BE2C (cell line): ENCODE measurements around the gene SF3B1.
A peak's percentile ranks its signal among the peaks of the same experiment; 100 is the strongest.
"Not testable (repeated sequence)": the region's sequence is repeated elsewhere in the genome, so short reads cannot be mapped to it uniquely, and the experiment has no call there.

Experiments used
- DNase-seq: peaks from one replicate; pipeline ENCODE4 v3.0.0-alpha.2; 2020
- H3K27me3 ChIP-seq: fragments of 250-450 bp; sonication (Bioruptor Pico); 2 replicates; pipeline ENCODE4 v1.5.1; 2020; ENCODE audit warnings: mild to moderate bottlenecking
- H3K36me3 ChIP-seq: fragments of 250-450 bp; sonication (Bioruptor Pico); 2 replicates; pipeline ENCODE4 v1.5.1; 2020; ENCODE audit warnings: mild to moderate bottlenecking
- H3K4me1 ChIP-seq: fragments of 250-450 bp; sonication (Bioruptor Pico); 2 replicates; pipeline ENCODE4 v1.5.1; 2020
- H3K4me3 ChIP-seq: 2 replicates; pipeline ENCODE4 v1.5.1; 2011; ENCODE audit warnings: low read depth, low read length
- H3K9me3 ChIP-seq: fragments of 250-450 bp; sonication (Bioruptor Pico); 2 replicates; pipeline ENCODE4 v1.5.1; 2020
- TF ChIP-seq, protein P1 (sequence below): IDR thresholded peaks from 2 replicates; pipeline ENCODE4 v1.5.1; 2012; ENCODE audit warnings: mild to moderate bottlenecking, low read depth, low read length

Gene SF3B1

GRCh38 chr2:197386242-197386641, 48.6 kb downstream of the SF3B1 start:
- no peak for DNase-seq
- TF ChIP-seq, protein P1, sequence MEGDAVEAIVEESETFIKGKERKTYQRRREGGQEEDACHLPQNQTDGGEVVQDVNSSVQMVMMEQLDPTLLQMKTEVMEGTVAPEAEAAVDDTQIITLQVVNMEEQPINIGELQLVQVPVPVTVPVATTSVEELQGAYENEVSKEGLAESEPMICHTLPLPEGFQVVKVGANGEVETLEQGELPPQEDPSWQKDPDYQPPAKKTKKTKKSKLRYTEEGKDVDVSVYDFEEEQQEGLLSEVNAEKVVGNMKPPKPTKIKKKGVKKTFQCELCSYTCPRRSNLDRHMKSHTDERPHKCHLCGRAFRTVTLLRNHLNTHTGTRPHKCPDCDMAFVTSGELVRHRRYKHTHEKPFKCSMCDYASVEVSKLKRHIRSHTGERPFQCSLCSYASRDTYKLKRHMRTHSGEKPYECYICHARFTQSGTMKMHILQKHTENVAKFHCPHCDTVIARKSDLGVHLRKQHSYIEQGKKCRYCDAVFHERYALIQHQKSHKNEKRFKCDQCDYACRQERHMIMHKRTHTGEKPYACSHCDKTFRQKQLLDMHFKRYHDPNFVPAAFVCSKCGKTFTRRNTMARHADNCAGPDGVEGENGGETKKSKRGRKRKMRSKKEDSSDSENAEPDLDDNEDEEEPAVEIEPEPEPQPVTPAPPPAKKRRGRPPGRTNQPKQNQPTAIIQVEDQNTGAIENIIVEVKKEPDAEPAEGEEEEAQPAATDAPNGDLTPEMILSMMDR, result no peak
- Histone ChIP-seq H3K36me3 (peaks cover 20% of the 10 kb centered on the region), H3K27me3 (no peaks in the 10 kb centered on the region), H3K4me3 (no peak overlapping the region), H3K4me1 (no peaks in the 10 kb centered on the region), H3K9me3 (no peaks in the 10 kb centered on the region)

- no peak for DNase-seq
These were observed 51.0 kb downstream of the SF3B1 start for GRCh38 chr2:197383825-197384224.

DNA sequence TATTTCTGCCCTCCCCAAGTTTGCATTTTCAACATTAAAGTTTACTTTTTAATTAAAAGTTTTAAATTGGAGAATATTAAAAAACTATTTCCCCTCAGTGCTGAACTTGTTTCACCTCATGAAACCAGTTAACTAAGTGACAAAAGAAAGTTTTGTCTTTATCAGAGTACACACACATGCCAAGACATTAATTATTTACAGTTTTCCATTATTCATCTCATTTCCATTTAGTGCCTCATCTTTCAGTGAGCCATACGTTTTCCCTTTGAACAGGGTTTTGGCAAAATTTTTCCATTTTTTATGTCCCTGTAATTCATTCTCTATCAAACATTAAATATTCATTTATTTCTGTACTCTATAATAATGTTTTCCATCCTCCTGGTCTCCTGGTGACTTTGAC, 53.2 kb downstream of the SF3B1 start:
- TF ChIP-seq, protein P1, result no peak
- H3K36me3 ChIP-seq, result no peaks in the 10 kb centered on the region
- H3K4me3 ChIP-seq, result no peak overlapping the region
- H3K4me1 ChIP-seq, result no peaks in the 10 kb centered on the region
- H3K9me3 ChIP-seq, result no peaks in the 10 kb centered on the region
- DNase-seq, result no peak
- H3K27me3 ChIP-seq, result no peaks in the 10 kb centered on the region

More at GRCh38 chr2:197383825-197384224, 51.0 kb downstream of the SF3B1 start:
- no peaks in the 10 kb centered on the region for H3K9me3 ChIP-seq
- no peak overlapping the region for H3K4me3 ChIP-seq
- H3K36me3 ChIP-seq, result peaks cover 3% of the 10 kb centered on the region; the same call in 1 of the 2 replicates
- no peaks in the 10 kb centered on the region for H3K4me1 ChIP-seq
- TF ChIP-seq, protein P1, result peak; percentile 29
- no peaks in the 10 kb centered on the region for H3K27me3 ChIP-seq

- not testable (repeated sequence) for DNase-seq, H3K4me3 ChIP-seq, H3K27me3 ChIP-seq, H3K9me3 ChIP-seq, H3K4me1 ChIP-seq, H3K36me3 ChIP-seq
These were observed 54.9 kb downstream of the SF3B1 start for GRCh38 chr2:197379918-197380309.

GRCh38 chr2:197379308-197379917, 55.4 kb downstream of the SF3B1 start:
- H3K27me3 ChIP-seq, H3K36me3 ChIP-seq, H3K4me1 ChIP-seq, H3K4me3 ChIP-seq, H3K9me3 ChIP-seq, DNase-seq: not testable (repeated sequence)

- Histone ChIP-seq H3K4me3 (peak overlapping the region; percentile 47), H3K27me3 (no peaks in the 10 kb centered on the region), H3K4me1 (no peaks in the 10 kb centered on the region), H3K36me3 (no peaks in the 10 kb centered on the region), H3K9me3 (no peaks in the 10 kb centered on the region)
- TF ChIP-seq, protein P1, result peak; percentile 83
- peak; percentile 62 for DNase-seq
These were observed 56.1 kb downstream of the SF3B1 start for GRCh38 chr2:197378494-197379307.

GRCh38 chr2:197378086-197378485, 56.7 kb downstream of the SF3B1 start:
- H3K9me3 ChIP-seq, result no peaks in the 10 kb centered on the region
- no peak overlapping the region for H3K4me3 ChIP-seq
- no peaks in the 10 kb centered on the region for H3K4me1 ChIP-seq
- no peaks in the 10 kb centered on the region for H3K27me3 ChIP-seq
- TF ChIP-seq, protein P1, result no peak
- DNase-seq, result no peak
- no peaks in the 10 kb centered on the region for H3K36me3 ChIP-seq
